ENCODE measurements around the gene TDP2. TPM values are rescaled to one million over a fixed set of nuclear protein-coding genes. Genes with fewer than 3 reads are reported as not detected.

The TDP2 gene
- total and polyA plus RNA-seq, 2 donors (not counting 3 experiments of a cell fraction or from before 2014, with no cell fraction given) = 13.7 to 39.2 TPM

DNA sequence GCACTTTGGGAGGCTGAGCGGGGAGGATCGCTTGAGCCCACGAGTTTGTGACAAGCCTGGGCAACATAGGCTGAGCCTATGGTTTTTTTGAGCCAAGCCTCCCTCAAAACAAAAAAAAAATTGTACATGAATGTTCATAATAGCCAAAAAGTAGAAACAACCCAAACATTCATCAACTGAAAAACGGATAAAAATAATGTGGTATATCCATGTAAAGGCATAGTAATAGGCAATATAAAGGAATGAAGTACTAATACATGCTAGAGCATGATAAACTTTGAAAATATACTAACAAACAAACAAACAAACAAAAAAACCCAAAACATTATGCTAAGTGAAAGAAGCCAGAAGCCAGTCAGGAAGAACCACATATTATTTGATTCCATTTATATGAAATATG, 56.0 kb downstream of the TDP2 start:
- intact Hi-C loops (cut with micrococcal nuclease) = no loop called here

DNA sequence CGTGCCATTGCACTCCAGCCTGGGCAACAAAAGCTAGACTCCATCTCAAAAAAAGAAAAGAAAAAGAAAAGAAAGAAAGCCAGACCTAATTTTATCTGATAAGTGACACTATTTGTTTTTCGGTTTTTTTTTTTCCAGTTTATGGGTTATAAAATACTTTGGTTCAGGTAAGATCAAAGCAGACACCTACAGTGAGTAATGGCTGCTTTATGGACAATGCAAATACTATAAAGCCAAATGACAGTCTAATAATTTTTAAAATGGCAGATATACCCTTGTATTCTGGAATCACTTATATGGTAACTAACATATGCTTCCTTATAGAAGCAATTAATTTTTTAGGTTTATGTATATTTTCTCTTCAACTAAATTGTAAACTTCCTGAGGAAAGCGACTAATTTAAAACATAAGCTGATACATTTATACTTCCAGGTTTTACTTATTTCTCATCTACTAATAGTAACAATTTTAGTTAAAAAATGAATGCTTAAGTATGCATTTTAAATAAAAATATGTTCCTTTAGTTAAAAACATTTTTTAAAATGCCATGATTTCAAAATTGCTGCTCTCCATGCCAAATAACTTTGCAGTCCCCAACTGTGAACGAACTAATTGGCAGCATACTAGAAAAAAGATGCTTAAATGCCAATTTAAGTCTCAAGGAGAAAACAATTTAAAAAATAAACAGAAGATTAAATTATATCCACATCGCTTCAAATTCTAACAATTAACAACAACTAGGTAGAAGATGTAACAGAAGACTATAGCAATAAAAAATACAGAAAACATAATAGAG, 59.2 kb downstream of the TDP2 start:
- DNase-seq (ENCODE audit: low read depth, low spot score) (no peak), FAIRE-seq (no peak)
- Histone ChIP-seq H3K27me3 (ENCODE audit: control insufficient read depth in 2 of 2, insufficient read depth in 2 of 2, low read length in 2 of 2) (no peaks in the 10 kb centered on the region), H3K79me2 (ENCODE audit: control insufficient read depth, insufficient read depth, low read length) (no peaks in the 10 kb centered on the region), H3K27ac (ENCODE audit: insufficient read depth, low read depth, low read length) (no peak overlapping the region), H4K20me1 (replicated peaks; ENCODE audit: control insufficient read depth, extremely low read depth, insufficient read depth, low read length) (no peaks in the 10 kb centered on the region), H3K36me3 (ENCODE audit: control insufficient read depth in 2 of 2, extremely low read depth in 1 of 2, insufficient read depth in 2 of 2, low read length in 2 of 2) (no peaks in the 10 kb centered on the region), H3K4me2 (ENCODE audit: insufficient read depth, low read length) (no peak overlapping the region), H3K4me3 (replicated peaks in 1 of 3; ENCODE audit: insufficient read depth in 1 of 3, low read depth in 1 of 3, low read length in 3 of 3) (no peak overlapping the region), H2AFZ (ENCODE audit: low read depth, low read length) (no peak overlapping the region), H3K9me3 (replicated peaks; ENCODE audit: control insufficient read depth, insufficient read depth, low read length) (no peaks in the 10 kb centered on the region), H3K4me1 (ENCODE audit: control insufficient read depth, extremely low read depth, insufficient read depth, low read length) (no peaks in the 10 kb centered on the region), H3K9ac (replicated peaks; ENCODE audit: extremely low read depth, insufficient read depth, low read length) (no peak overlapping the region), H3K9me1 (replicated peaks; ENCODE audit: control insufficient read depth, extremely low read depth, insufficient read depth, low read length) (no peaks in the 10 kb centered on the region)
- no TSS peak for BruUV-seq (replicated peaks)
- intact Hi-C loops (cut with micrococcal nuclease) (no loop called here), dilution Hi-C loops (cut with MboI; ENCODE audit: extremely low pct_ligation_motif_present, low sequenced_read_pairs) (no loop called here)
- ChIA-PET POLR2A (no interaction called here), CTCF (interaction anchor here (1.3 kb wide), 1 partner anchor 18 kb away, joined by 4 read pairs; no protein-coding TSS in a partner anchor)
- TF ChIP-seq GATA2 (IDR thresholded peaks at IDR 0.05; ENCODE audit: insufficient read depth, insufficient read length, low read depth, low read length) = no peak

More for the DNA sequence above, 56.0 kb downstream of the TDP2 start:
- H3K9me3 ChIP-seq (replicated peaks; ENCODE audit: control insufficient read depth, insufficient read depth, low read length) = no peaks in the 10 kb centered on the region
- dilution Hi-C loops (cut with MboI; ENCODE audit: extremely low pct_ligation_motif_present, low sequenced_read_pairs) = no loop called here
- H3K4me1 ChIP-seq (ENCODE audit: control insufficient read depth, extremely low read depth, insufficient read depth, low read length) = no peaks in the 10 kb centered on the region
- H3K79me2 ChIP-seq (ENCODE audit: control insufficient read depth, insufficient read depth, low read length) = no peaks in the 10 kb centered on the region
- FAIRE-seq (no peak), DNase-seq (ENCODE audit: low read depth, low spot score) (no peak)
- H3K4me3 ChIP-seq (replicated peaks in 1 of 3; ENCODE audit: insufficient read depth in 1 of 3, low read depth in 1 of 3, low read length in 3 of 3) = no peak overlapping the region
- H3K27me3 ChIP-seq (ENCODE audit: control insufficient read depth in 2 of 2, insufficient read depth in 2 of 2, low read length in 2 of 2) = no peaks in the 10 kb centered on the region
- ChIA-PET POLR2A (no interaction called here), CTCF (no interaction called here)
- no peaks in the 10 kb centered on the region for H3K9me1 ChIP-seq (replicated peaks; ENCODE audit: control insufficient read depth, extremely low read depth, insufficient read depth, low read length)
- no peak overlapping the region for H3K4me2 ChIP-seq (ENCODE audit: insufficient read depth, low read length)
- no peak overlapping the region for H3K27ac ChIP-seq (ENCODE audit: insufficient read depth, low read depth, low read length)
- H3K9ac ChIP-seq (replicated peaks; ENCODE audit: extremely low read depth, insufficient read depth, low read length) = no peak overlapping the region
- no peak for TF ChIP-seq EZH2 (IDR thresholded peaks at IDR 0.05; ENCODE audit: borderline replicate concordance, low read depth, low read length, severe bottlenecking)
- TF ChIP-seq POLR2A (IDR thresholded peaks at IDR 0.05; ENCODE audit: low read depth, low read length) = no peak
- no peak for TF ChIP-seq JUN (IDR thresholded peaks at IDR 0.05; ENCODE audit: borderline replicate concordance, insufficient read depth, insufficient read length, low read depth)
- TF ChIP-seq, protein P1, sequence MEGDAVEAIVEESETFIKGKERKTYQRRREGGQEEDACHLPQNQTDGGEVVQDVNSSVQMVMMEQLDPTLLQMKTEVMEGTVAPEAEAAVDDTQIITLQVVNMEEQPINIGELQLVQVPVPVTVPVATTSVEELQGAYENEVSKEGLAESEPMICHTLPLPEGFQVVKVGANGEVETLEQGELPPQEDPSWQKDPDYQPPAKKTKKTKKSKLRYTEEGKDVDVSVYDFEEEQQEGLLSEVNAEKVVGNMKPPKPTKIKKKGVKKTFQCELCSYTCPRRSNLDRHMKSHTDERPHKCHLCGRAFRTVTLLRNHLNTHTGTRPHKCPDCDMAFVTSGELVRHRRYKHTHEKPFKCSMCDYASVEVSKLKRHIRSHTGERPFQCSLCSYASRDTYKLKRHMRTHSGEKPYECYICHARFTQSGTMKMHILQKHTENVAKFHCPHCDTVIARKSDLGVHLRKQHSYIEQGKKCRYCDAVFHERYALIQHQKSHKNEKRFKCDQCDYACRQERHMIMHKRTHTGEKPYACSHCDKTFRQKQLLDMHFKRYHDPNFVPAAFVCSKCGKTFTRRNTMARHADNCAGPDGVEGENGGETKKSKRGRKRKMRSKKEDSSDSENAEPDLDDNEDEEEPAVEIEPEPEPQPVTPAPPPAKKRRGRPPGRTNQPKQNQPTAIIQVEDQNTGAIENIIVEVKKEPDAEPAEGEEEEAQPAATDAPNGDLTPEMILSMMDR (IDR thresholded peaks at IDR 0.05; ENCODE audit: extremely low read depth in 1 of 2, insufficient read depth in 1 of 2, low read depth in 1 of 2, low read length in 2 of 2) = no peak
- no peaks in the 10 kb centered on the region for H3K36me3 ChIP-seq (ENCODE audit: control insufficient read depth in 2 of 2, extremely low read depth in 1 of 2, insufficient read depth in 2 of 2, low read length in 2 of 2)
- no peak overlapping the region for H2AFZ ChIP-seq (ENCODE audit: low read depth, low read length)
- no TSS peak for BruUV-seq (replicated peaks)
- no peaks in the 10 kb centered on the region for H4K20me1 ChIP-seq (replicated peaks; ENCODE audit: control insufficient read depth, extremely low read depth, insufficient read depth, low read length)
